HT-29 (cell line): Measurements from ENCODE around the gene ZDHHC20. TPM values are rescaled to one million over a fixed set of nuclear protein-coding genes. Genes with fewer than 3 reads are reported as not detected.

ENCODE experiments used
- DNase-seq: peaks from one replicate; pipeline ENCODE4 v3.0.0-alpha.2; 2015; ENCODE audit warnings: low spot score
- small RNA-seq: library from RNA; depleted of rRNA; stranded (forward); fragments of <200 nt; gene quantifications from one replicate; pipeline ENCODE3, GENCODE V24; 2014
- total RNA-seq: library from RNA; depleted of rRNA; stranded (reverse); fragments of >200 nt; shearing (Covaris generic); gene quantifications from 2 replicates; pipeline ENCODE4 v1.2.3, GENCODE V29; 2014; rRNA removed

ZDHHC20 gene
- total RNA-seq, 1 experiment from 2014 or later: 93.0 TPM

DNA sequence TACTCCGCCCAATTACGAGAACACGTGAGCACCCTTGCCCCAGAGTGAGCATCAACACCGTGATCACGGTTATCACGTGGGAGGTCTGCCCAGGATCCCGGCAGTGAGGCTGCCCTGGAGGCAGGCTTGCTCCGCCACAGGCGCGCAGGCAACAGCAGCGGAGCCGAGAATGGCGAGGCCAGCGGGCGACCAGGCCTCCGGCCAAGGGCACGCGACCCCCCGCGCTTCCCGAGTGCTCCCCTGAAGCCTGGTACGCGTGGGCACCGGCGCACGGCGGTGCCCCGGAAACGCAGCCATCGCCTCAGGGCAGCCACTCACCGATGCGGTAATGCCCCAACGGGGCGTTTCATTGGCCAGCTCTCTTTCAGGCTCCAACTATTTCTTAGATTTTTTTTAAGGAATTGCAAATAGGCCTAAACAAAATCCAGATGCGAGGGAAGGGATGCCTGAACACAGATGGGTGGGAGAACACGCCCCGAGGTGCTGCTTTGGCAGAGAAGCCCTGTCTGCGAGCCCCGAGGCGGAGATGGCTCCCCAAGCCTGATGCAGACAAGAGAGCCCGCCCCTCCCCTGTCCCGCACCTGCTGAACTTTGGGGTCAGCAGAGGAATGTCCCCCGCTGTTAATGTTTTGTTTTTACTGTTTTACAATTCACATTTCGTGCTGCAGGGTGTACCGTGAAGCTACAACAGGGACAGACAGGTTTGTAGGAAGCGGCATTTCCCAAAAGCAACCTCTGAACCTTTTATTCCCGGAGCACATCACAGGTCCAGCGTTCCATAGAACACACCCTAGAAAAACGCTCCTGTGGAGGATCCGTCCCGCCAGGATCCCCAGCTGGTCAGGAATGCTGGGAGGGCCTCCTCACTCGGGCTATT is 132.7 kb downstream of the ZDHHC20 start:
- peak; percentile 52 for DNase-seq

DNA sequence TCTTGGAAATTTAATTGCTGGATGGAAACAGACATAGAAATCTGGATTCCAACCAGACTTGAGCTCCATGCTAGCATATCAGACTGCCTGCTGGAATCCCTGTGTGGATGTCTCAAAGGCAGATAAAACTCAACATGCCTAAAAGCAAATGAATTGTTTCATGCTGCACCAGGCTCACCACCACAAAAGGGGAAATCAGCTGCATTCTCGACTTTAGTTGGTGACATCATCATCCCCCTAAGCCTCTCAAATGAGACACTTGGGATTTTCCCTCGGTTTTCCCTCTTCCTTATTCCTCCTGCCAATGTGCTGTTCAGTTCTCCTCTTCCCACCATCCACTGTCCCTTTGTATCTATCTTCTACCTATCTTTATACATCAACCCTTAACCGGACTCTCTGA is 134.3 kb downstream of the ZDHHC20 start:
- no peak for DNase-seq

DNA sequence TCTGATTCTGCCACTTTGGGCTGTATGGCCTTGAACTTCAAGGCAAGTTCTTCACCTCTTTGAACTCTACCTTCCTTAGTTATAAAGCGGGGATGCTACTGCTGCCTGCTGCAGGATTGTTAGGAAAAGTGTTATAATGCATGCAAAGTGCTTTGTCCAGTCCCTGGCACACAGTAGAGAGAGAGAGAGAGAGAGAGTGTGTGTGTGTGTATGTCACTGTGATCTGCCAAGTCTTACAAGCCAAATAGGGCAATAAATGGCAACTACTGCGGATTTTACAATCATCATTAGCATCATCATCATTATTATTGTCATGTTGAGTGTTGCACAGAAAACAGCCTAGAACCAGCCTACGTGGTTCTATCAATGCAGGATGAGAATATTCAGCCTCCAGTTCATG is 136.1 kb downstream of the ZDHHC20 start:
- DNase-seq: no peak

Small RNAs within 50 kb of the gene (small RNA-seq; reads per million reads assigned to genes)
- gene RNA5SP25: 44.4 reads per million, percentile 95 among the genes with 10 or more reads in this experiment

Other genes starting within 250 kb of the ZDHHC20 start
- 148 and 170 TPM in 2 replicates for gene MICU2, start 144.9 kb upstream of the ZDHHC20 start, total RNA-seq
- 3.7 and 8.3 TPM in 2 replicates for gene FGF9, start 211.8 kb upstream of the ZDHHC20 start, total RNA-seq